Activated T-cell treated with anti-CD3 and anti-CD28 coated beads for 1 hour (primary cell): ENCODE results near the gene IFI27L1.
A peak's percentile ranks its signal among the peaks of the same experiment; 100 is the strongest.

Source experiments
- DNase-seq: peaks from one replicate; pipeline ENCODE4 v3.0.0-alpha.2; 2020; ENCODE audit warnings: low read depth

Gene IFI27L1

DNA sequence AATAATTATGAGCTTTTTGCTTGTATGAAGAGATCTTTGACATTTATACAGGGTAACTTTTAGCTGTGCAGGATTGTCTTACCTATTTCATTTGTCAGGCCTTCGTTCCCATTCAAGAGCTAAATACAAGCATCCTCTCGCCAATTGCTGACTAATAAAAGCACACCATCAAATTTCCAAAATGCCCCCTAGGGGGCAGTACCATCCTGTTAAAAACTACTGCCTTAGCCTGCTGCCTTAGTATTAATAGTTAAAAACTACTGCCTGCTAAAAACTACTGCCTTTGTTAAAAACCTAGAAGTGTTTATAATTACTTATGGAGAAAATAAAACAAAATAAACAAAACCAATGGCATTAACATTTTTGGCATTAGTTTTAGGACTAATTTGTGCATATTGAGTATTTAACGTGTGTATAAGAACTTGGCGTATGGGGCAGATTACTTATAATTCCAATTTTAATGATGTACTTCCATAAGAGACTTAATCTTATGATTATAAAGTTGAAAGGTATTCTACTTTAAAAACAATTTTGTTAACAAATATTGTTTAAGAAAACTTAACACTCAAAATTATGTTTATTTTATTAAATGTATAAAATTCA, 51.3 kb downstream of the IFI27L1 start:
- peak; percentile 43 for DNase-seq

DNA sequence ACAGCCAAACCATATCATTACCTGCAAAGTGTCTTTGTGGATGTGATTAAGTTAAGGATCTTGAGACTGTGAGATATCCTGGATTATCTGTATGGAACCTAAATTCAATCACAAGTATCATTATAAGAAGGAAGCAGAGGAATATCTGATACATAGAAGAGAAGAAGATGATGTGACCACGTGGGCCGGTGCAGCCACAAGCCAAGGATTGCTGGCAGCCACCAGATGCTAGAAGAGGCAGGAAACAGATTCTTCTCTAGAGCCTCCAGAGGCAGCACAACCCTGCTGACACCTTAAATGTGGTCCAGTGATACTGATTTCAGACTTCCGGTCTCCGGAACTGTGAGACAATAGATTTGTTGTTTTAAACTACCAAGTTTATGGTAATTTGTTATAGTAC, 54.4 kb downstream of the IFI27L1 start:
- DNase-seq = no peak

DNA sequence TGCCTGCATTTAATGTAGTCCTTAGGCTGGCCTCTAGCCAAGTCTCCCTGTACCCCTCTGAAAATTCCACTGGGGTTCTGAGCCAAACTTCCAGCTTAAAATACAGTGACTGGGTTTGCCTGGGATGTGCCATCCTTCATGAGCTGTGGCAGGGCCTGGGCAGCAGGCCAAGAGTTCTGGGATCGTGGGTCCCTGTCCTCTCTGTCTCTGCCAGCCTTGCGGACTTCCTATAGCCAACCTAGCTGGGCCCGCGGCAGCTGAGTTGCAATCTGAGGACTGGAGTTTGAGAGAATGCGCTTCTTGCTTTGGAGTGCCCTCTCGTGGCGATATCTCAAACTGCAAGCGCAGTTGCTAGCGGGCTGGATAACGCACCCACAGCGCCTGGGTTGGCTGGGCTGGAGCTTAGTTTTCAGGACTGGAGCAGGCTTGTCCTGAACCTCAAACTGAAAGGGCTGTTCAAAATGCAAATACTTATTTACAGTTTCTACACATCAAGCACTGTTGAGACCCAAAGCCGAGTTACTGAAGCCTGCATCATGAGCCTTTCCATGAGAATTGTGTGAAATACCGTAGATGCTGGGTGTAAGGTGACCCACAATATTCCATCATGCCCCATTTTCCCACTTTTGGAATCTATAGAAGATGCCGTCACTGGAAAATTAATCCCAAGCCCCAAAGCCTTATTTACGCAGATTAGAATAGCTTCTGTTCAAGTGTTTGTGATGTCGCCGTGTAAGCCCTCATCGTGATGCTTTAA, 55.6 kb downstream of the IFI27L1 start:
- DNase-seq = peak; percentile 78

DNA sequence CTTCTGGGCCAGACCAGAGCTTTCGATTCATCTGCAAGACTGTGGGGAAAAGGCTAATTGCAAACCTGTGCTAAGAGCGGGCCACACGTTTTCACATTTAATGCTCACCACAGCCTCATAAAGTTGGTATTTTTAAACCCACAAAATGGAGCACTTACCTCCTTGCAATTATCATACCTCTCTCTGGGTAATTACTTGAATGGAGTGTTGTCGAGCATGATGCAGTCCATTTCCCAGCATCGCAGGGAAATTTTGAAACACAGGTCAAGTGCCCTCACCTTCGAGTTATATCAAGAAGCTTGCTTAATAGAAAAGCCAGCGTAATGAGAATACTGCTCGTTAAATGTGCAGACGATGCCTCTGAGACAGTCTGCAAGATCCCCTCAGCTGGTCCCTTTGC, 57.1 kb downstream of the IFI27L1 start:
- no peak for DNase-seq

DNA sequence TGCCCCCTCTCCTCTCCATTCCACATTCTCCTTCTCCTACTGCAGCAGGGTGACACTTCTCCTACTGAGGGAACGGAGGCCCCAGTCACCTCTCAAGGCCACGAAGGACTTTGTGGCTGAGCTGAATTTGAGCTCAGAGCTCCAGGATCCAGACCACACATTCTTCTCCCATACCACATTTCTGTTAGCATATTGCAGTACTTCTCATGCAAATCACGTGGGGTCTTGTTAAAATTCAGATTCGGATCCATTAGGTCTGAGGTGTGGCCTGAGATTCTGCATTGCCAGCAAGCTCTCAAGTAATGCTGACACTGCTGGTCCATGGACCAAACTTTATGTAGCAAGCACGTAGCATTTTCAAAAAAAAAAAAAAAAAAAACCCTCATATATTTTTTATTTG, 57.9 kb downstream of the IFI27L1 start:
- DNase-seq = no peak

DNA sequence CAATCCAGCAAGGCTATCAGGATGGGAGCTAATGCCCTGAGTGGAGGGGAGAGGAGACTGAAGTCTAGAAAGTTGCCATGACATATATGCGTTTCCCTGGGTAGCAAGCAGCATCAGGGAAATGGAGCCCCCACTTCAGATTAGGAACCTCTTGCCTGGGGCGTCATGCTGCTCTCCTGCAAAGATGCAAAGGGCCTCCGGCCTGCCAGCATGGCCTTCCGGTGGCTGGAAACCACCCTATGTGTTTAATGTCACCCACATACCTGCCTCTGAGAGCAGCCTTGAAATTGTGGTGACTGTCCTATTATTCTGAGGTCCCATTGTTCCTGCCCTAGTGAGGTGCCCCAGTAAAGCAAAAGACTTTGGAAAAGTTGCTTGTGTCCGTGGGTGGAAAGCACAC, 58.3 kb downstream of the IFI27L1 start:
- no peak for DNase-seq

DNA sequence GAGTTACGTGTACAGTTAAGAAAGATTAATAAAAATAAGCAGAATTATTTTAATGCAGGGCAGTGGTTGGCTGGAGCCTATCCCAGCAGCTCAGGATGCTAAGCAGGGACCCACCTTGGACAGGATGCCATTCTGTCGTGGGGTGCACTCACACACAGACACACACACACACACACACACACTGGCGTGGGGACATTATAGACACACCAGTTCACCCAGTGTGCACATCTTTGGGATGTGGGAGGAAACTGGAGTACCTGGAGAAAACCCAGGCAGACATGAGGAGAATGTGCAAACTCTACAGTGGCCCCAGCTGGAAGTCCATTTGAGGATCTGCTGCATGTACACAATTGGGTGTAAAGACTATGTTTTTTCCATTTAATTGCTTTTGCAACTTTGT, 61.1 kb downstream of the IFI27L1 start:
- DNase-seq = no peak

- no peak for DNase-seq
These were observed 61.7 kb downstream of the IFI27L1 start for GRCh38 chr14:94142836-94143235.

DNA sequence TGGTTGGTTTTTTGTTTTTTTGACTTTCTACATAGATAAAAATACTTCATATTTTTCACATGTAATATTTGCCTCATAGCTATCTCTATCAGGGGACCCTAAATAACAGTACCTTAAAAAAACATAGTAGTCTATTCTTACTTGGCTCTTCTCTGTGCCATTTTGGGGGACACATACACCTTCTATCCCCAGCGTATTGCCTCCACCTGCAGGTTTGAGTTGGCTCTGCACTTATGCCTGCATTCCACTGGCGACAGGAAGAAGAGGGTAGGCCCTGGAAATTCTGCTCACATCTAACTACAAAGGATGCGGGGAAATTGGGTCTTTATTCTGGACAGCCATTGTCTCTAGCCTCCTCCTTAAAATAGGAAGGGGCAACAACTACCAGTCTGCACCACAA, 62.1 kb downstream of the IFI27L1 start:
- no peak for DNase-seq

DNA sequence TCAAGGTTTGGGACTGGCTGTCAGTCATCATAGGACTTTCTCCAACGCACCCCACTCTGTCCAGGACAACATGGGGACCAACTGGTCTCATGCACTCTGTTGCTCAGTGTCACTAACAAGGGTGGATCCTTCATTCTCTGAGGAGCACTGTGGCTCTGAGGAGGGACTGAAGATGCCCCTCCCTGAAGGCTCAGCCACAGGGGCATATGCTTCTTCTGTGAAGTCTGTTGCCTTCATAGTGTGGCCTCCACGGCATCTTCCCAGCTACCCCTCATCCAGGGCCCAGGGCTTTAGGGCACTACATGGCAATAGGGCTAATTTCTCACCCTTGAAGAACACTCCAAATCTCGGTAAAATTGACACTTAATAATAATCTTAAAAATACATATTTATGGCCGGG, 62.6 kb downstream of the IFI27L1 start:
- DNase-seq = no peak

DNA sequence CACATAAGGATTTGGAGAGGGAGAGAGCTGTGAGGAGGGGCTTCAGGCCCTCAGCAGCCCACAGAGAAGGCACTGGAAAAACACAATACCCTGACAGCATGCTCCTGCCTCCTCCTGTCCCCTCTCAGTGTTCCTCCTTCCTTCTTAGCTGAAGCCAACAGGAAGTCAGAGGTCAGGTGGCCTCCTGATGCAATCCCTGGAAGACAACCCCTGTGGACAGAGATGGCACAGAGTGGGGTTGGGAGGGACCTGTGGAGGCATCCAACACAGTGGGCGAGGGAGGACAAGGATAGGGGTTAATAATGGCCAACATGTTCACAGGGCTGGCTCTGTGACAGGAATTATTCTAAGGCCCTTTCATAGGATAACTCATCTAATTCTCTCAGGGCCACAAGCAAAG, 63.7 kb downstream of the IFI27L1 start:
- no peak for DNase-seq

GRCh38 chr14:94145902-94146527, 64.9 kb downstream of the IFI27L1 start:
- no peak for DNase-seq
